TTC549 (cell line): ENCODE measurements around the gene SPOPL.
"Not testable (repeated sequence)": the region's sequence is repeated elsewhere in the genome, so short reads cannot be mapped to it uniquely, and the experiment has no call there.

ENCODE experiments used
- FAIRE-seq: peaks from 2 replicates; lab custom pipeline; 2012; peaks lifted over from hg19 to GRCh38; lab: Jason Lieb, UNC

SPOPL gene

GRCh38 chr2:138501425-138502254 lies at the start of gene SPOPL:
SPOPL (plus strand) TSS chr2:138501770; CDS start chr2:138550217, 48,447 bp downstream.
- FAIRE-seq = no peak

GRCh38 chr2:138452324-138452723 lies 49.2 kb upstream of the SPOPL start:
- no peak for FAIRE-seq

- no peak for FAIRE-seq
These were observed 47.8 kb upstream of the SPOPL start for GRCh38 chr2:138453815-138454214.

- FAIRE-seq = no peak
These were observed 46.8 kb upstream of the SPOPL start for GRCh38 chr2:138454761-138455160.

DNA sequence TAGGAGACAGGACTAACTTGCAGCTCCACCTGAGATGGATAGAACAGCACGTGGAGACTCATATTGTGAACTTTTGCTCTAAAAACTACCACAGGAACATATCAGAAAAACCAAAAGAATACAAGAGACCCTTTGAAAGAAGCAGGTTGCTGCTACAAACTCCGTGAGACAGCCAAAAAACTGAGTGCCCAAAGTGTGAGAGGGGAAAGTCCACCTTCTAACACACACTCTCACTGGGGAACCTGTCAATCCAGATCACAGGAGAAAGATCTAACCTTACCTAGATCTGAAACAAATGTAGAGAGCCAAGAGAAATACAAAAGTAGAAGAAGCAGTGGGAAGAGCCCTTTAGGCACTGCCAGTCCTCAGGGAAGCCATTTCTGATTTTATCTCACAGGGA lies 46.3 kb upstream of the SPOPL start:
- no peak for FAIRE-seq

DNA sequence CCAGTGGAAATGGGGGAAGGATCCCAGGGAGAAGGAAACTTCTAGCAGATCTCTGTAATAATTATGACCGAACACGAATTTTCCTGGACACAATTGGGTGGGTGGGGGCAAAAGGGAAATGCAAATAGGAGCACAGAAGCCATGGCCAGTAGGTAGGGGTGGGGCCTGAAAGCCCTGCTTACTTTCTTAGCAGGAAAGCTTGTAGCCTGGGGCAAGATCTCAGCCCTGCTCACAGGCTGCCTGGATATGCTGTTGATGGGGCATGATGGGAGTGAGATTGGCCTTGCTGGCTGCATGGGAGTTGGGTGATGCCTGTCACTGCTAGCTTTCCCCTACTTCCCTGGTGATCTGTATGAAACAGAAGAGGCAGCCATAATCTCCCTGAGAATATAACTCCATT lies 45.9 kb upstream of the SPOPL start:
- no peak for FAIRE-seq

DNA sequence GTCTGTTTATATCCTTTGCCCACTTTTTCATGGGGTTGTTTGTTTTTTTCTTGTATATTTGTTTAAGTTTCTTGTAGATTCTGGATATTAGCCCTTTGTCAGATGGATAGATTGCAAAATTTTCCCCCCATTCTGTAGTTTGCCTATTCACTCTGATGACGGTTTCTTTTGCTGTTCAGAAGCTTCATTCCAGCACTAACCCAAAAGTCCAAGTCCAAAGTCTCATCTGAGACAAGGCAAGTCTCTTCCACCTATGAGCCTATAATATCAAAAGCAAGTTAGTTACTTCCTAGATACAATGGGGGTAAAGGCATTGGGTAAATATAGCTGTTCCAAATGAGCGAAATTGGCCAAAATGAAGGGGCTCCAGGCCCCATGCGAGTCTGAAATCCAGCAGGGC lies 38.9 kb upstream of the SPOPL start:
- not testable (repeated sequence) for FAIRE-seq

DNA sequence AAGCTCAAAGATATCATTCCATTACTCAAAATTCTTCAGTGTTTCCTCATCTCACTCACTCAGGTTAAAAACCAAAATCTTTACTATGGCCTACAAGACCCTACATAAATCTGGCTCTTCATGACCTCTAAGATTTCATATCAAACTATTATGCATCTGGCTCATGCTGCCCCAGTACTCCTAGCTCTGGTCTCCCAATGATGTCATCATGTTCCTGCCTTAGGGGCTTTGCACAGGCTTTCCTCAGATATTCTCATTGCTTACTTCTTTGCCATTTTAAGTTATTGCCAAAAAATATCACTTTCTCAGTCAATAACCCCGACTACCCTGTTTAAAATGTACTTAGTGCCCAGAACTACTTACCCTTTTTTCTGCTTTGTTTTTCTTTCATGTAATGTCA lies 33.0 kb upstream of the SPOPL start:
- no peak for FAIRE-seq

DNA sequence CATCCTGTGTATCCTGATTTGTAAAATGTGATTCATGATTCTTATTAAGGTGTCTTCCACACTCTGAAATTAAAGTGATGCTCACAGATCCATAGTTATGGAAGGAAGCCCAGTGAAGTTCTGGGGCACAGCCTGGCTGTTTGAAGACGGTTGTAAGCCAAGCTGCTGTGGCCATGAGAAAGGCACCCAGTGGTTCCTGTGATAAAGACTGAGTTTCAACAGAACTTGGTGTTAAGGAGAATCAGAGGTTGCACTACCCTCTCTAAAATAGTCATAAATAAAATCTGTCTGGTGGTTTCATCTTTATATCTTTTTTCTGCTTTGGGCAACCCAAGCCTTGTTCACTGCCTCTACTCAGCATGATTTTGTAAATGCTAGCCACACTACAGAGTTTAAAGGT lies 32.2 kb upstream of the SPOPL start:
- FAIRE-seq = no peak

- no peak for FAIRE-seq
These were observed 30.6 kb upstream of the SPOPL start for GRCh38 chr2:138470941-138471340.

DNA sequence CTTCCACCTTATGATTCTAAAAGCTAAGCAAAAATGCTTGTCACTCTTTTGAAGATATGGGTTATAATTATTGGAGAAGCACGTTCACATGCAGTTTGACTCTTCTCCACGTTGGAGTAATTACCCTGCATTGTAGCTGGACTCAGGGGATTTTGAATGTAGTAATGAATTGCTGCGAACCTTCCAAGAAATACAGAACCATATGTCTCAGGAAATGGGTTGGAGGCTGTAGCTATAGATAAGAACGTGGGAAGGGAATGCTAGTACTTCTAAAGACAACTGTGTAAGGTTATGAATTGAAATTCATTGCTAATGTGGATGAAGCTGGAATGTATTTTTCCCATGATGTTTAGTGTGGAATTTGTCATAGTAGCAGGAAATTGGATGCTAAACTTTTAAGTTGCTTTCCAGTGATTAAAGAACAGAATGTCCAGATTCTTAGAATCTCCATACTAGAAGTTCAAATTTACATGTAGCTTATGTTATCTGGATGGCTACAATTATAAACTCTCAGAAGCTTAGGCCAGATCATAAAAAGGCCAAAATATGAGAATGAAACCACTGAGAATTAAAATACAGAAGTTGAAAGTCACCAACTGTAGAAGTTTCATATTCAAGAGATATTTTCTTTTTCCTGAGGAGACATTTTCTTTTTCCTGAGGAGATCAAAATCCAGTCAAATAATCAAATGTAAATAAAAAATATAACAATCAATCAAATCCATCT lies 27.3 kb upstream of the SPOPL start:
- no peak for FAIRE-seq

GRCh38 chr2:138475277-138475776 lies 26.2 kb upstream of the SPOPL start:
- no peak for FAIRE-seq

GRCh38 chr2:138476186-138476585 lies 25.4 kb upstream of the SPOPL start:
- no peak for FAIRE-seq

DNA sequence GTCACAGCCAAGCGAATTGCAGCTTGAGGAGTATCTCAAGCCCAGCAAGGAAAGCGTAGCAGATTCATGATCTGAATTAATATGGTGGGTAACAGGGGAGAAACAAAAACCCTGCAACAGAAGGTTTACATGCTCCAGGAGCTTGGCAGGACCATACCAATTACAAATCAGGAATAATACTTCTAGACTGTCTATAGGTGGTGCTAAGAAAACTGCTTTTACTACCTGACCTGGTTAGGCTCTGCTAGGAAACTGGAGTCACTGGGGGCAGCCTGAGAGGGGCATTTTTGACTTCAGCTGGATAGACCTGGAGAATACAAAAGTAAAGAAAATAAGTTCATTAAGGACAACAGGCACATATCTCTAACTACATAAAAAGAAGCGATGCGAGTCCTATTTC lies 24.6 kb upstream of the SPOPL start:
- FAIRE-seq = no peak

- not testable (repeated sequence) for FAIRE-seq
These were observed 18.8 kb upstream of the SPOPL start for GRCh38 chr2:138482796-138483195.

- no peak for FAIRE-seq
These were observed 16.6 kb upstream of the SPOPL start for GRCh38 chr2:138485019-138485418.

DNA sequence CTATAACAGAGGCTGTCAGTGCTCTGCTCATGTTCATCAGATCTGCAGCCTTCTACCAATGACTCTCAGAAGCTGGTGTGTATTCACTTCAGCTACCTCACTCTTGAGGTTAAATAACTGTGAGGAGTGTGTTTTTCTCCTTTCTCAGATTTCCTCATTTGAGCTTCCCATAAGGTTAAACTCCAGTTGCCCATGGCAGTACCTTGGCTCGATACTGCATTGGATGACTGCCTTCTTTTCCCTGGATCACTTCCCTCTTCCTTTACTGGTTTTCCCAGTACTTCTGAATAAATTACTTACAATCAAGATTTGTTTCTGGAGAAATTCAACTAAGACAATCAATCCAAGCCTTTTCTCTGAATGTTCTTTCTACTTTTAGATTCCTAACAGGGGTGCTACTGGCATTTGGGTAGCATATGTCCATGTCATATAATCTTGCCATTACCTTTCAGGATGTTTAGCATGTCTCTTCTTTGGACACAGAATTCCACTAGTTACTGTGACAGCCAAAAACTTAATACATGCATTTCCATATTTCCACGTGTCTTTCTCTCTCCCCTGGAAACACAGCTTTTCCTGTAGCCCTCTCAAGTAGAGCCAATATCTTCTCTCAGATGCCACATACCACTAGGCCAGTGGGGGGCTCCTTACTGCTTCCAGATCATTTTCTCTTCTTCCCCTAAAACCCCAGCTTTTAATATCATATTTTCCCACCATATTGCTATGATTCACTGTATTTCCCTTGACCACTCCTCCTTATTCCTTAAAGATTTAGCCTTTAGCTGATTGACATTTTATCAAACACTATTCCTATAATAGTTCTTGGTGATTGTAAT lies 15.0 kb upstream of the SPOPL start:
- no peak for FAIRE-seq

DNA sequence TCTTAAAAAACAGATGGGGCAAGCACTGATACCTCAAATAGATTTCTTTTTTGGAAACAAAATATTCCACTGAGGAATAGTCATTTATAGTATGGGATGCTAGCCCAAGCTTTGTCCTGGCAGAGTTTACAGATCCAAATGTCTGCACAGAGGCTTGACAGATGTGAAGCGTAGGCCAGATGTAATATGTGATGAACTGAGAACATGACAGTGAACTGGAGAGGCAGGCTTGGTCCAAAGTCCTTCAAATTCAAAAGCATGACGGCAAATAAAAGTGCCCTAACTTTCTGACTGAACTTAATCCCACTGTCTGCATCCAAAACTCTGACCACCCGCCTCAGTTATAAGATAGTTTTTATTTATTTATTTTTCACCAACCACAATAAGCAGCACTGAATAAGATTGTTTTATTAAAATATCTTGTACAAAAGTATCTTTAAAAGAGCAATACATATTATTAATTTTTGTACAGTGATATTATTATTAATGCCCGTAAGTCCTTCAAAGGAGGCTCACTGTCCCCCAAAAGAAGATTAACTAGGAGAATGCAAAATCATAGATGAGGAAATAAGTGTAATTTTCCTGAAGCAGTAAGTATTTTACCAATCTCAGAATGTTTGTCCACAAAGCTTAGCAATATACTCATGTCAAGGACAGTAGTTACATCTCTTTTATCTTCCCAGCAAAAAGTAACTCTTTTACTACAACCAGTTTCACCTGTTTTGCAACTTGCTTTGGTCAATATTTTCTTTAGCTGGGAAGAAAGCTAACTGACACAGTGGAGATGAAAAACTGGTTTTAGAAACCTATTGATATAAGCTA lies 10.7 kb upstream of the SPOPL start:
- no peak for FAIRE-seq

GRCh38 chr2:138491495-138491862 lies 10.1 kb upstream of the SPOPL start:
- FAIRE-seq = no peak

GRCh38 chr2:138492160-138492559 lies 9.4 kb upstream of the SPOPL start:
- no peak for FAIRE-seq

GRCh38 chr2:138493334-138493733 lies 8.2 kb upstream of the SPOPL start:
- FAIRE-seq = no peak
